CMK (cell line): ENCODE measurements around the gene MAP7.

Experiments used
- DNase-seq: peaks from one replicate; pipeline ENCODE4 v3.0.0-alpha.2; 2010; ENCODE audit warnings: low read depth

Gene MAP7

GRCh38 chr6:136294621-136295020, 255.6 kb downstream of the MAP7 start:
- no peak for DNase-seq
